ENCODE data around the gene FBXL7.

DNA sequence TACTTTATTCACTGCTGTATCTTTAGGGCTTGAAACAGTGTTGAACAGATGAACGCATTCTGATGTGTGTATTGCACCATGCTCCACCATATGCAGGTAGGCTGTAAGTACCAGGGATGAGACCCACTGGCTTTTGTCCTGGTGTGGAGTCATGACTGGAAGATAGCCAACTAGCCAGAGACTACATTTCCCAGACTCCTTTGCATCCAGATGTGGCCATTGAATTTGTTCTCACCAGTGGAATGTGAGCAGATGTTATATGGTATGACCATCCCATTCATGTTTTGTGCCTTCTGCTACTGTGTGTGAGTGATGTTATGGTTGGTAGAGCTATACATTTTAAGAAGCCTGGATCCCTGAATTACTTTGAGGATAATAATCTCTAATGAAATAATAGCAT is 7.4 kb upstream of the FBXL7 start:
- TF ChIP-seq, protein P1, sequence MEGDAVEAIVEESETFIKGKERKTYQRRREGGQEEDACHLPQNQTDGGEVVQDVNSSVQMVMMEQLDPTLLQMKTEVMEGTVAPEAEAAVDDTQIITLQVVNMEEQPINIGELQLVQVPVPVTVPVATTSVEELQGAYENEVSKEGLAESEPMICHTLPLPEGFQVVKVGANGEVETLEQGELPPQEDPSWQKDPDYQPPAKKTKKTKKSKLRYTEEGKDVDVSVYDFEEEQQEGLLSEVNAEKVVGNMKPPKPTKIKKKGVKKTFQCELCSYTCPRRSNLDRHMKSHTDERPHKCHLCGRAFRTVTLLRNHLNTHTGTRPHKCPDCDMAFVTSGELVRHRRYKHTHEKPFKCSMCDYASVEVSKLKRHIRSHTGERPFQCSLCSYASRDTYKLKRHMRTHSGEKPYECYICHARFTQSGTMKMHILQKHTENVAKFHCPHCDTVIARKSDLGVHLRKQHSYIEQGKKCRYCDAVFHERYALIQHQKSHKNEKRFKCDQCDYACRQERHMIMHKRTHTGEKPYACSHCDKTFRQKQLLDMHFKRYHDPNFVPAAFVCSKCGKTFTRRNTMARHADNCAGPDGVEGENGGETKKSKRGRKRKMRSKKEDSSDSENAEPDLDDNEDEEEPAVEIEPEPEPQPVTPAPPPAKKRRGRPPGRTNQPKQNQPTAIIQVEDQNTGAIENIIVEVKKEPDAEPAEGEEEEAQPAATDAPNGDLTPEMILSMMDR (IDR thresholded peaks at IDR 0.05) = no peak
- TF ChIP-seq POLR2A (IDR thresholded peaks at IDR 0.05) = no peak

Data from right lobe of liver (tissue), 4 donors.